ENCODE results near the gene CAPN5. TPM values are rescaled to one million over a fixed set of nuclear protein-coding genes. Genes with fewer than 3 reads are reported as not detected.

Gene CAPN5
- total and polyA plus RNA-seq, 2 of the 8 experiments (the other 6 are each of a cell fraction or from before 2014, with no cell fraction given), result 21.5 to 22.4 TPM

DNA sequence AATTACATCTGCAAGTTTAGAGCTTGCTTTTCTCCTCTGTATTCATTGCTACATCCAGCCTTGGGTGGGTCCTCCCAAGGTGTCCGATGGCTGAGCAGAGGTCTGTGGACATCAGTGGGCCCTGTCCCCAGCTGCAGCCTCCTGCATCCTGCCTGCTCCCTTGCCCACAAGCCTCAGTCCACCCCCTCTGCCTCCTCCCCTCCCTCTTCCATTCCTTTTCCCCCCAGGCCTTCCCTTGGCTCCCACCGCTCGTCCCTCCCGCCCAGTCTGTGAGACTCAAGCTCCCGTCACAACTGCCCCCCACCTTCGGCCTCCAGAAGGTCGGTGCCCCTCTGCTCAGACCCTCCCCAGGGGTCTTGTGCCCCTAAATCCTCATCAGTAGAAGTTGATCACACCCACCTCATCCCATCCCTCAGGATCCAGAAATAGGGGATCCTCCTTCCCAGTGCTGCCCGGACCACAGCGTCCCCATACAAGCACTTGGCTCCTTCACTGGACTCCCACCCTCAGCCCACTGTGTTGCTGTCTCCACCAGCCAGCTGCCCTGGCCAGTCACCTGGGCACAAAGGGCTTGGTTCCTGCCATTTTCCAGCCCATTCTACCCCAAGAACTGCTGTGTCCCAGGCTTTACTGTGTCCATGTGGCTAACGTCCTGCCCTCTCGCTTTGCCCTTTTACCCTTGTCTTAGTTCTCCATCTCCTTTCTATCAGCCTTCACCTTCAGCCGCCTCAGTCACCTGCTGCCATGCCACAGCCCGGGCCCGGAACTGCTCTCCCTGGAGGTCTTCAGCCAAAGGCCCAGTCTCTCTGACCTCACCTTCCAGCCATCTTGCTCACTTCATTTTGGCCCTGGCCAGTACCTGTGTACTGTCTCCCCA lies 33.6 kb downstream of the CAPN5 start:
- H2BK15ac ChIP-seq (ENCODE audit: low read length), result no peak overlapping the region
- no peak overlapping the region for H3K27ac ChIP-seq (ENCODE audit: low read depth, low read length)
- FAIRE-seq, result no peak
- TF ChIP-seq, protein P1, sequence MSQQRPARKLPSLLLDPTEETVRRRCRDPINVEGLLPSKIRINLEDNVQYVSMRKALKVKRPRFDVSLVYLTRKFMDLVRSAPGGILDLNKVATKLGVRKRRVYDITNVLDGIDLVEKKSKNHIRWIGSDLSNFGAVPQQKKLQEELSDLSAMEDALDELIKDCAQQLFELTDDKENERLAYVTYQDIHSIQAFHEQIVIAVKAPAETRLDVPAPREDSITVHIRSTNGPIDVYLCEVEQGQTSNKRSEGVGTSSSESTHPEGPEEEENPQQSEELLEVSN (IDR thresholded peaks at IDR 0.05), result no peak
- TF ChIP-seq MAFK (IDR thresholded peaks at IDR 0.05; ENCODE audit: low read depth, low read length) (no peak), CEBPB (IDR thresholded peaks at IDR 0.05; ENCODE audit: low read depth, low read length) (no peak), KDM5A (IDR thresholded peaks at IDR 0.05; ENCODE audit: low read length) (no peak), SRF (IDR thresholded peaks at IDR 0.05; ENCODE audit: low read depth, low read length) (no peak), BCL11A (IDR thresholded peaks at IDR 0.05; ENCODE audit: low read depth in 2 of 2, low read length in 2 of 2) (no peak), KDM1A (IDR thresholded peaks at IDR 0.05; ENCODE audit: borderline replicate concordance, low read length) (no peak), RBBP5 (IDR thresholded peaks at IDR 0.05; ENCODE audit: borderline replicate concordance, low read depth, low read length) (no peak), HDAC2 (IDR thresholded peaks at IDR 0.05; ENCODE audit: borderline replicate concordance in 1 of 2, low read depth in 2 of 2, low read length in 2 of 2) (no peak)
- TF ChIP-seq, protein P2, sequence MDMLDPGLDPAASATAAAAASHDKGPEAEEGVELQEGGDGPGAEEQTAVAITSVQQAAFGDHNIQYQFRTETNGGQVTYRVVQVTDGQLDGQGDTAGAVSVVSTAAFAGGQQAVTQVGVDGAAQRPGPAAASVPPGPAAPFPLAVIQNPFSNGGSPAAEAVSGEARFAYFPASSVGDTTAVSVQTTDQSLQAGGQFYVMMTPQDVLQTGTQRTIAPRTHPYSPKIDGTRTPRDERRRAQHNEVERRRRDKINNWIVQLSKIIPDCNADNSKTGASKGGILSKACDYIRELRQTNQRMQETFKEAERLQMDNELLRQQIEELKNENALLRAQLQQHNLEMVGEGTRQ (IDR thresholded peaks at IDR 0.05; ENCODE audit: low read length), result no peak

More for the DNA sequence above, 33.6 kb downstream of the CAPN5 start:
- no peaks in the 10 kb centered on the region for H3K4me1 ChIP-seq (replicated peaks in 1 of 4; ENCODE audit: control insufficient read depth in 3 of 4, insufficient read depth in 4 of 4, low read length in 3 of 4)
- no peak overlapping the region for H3K14ac ChIP-seq (ENCODE audit: insufficient read length)
- H3K23me2 ChIP-seq (ENCODE audit: low read depth, low read length), result no peaks in the 10 kb centered on the region
- no peak overlapping the region for H2BK12ac ChIP-seq (ENCODE audit: low read depth, low read length)
- no peak overlapping the region for H3K4me3 ChIP-seq (ENCODE audit: extremely low read depth in 1 of 4, insufficient read depth in 2 of 4, low read depth in 3 of 4, low read length in 4 of 4)
- ChIA-PET CTCF (ENCODE audit: partially characterized antibody) (interaction anchor here (0.8 to 19.1 kb wide), 24 partner anchors 9 to 260 kb away, joined by 3 to 297 read pairs (median 4); partner anchors contain the start of gene CAPN5), POLR2A (ENCODE audit: partially characterized antibody) (interaction anchor here (1.0 kb wide), 1 partner anchor 16 kb away, joined by 3 read pairs; no protein-coding TSS in a partner anchor)
- H3K23ac ChIP-seq (ENCODE audit: insufficient read length), result no peak overlapping the region
- H2BK5ac ChIP-seq (ENCODE audit: low read depth, low read length), result no peak overlapping the region
- 95% methylated on average over 13 of the region's 14 CpGs; no CpG with 5 or more reads in 1 of the 2 experiments for WGBS, 2 experiments (ENCODE audit: extremely low coverage in 1 of 2, insufficient coverage in 1 of 2, insufficient read length in 1 of 2, insufficient replicate concordance in 2 of 2, low coverage in 1 of 2, low lambda C conversion rate in 2 of 2, missing lambda C conversion rate in 1 of 2)
- H3K18ac ChIP-seq (ENCODE audit: extremely low read depth, low read length), result no peak overlapping the region
- no peaks in the 10 kb centered on the region for H3K9me3 ChIP-seq (ENCODE audit: insufficient read depth in 2 of 2, low read depth in 1 of 2, low read length in 1 of 2)
- no peaks in the 10 kb centered on the region for H3K79me2 ChIP-seq (ENCODE audit: control insufficient read depth in 1 of 2, insufficient read depth in 2 of 2, low read length in 2 of 2)
- no peak overlapping the region for H2AFZ ChIP-seq (ENCODE audit: low read length)
- no peak overlapping the region for H3K4me2 ChIP-seq (ENCODE audit: insufficient read depth in 1 of 2, low read depth in 2 of 2, low read length in 2 of 2)
- no peaks in the 10 kb centered on the region for H4K20me1 ChIP-seq (replicated peaks in 1 of 2; ENCODE audit: control insufficient read depth in 1 of 2, insufficient read depth in 2 of 2, low read length in 2 of 2)
- H4K5ac ChIP-seq (ENCODE audit: insufficient read length, low read depth, low read length), result no peak overlapping the region
- H3K36me3 ChIP-seq (ENCODE audit: control insufficient read depth in 2 of 4, insufficient read depth in 4 of 4, low read length in 3 of 4), result no peaks in the 10 kb centered on the region
- no peak overlapping the region for H3K4ac ChIP-seq (replicated peaks; ENCODE audit: insufficient read length, low read depth, low read length)
- H2AK5ac ChIP-seq (ENCODE audit: low read depth, low read length), result no peak overlapping the region; the same call in 1 of the 2 replicates
- no peak overlapping the region for H2BK120ac ChIP-seq (replicated peaks; ENCODE audit: low read depth, low read length)
- no peaks in the 10 kb centered on the region for H3K27me3 ChIP-seq (replicated peaks in 1 of 4; ENCODE audit: control insufficient read depth in 3 of 4, extremely low read depth in 1 of 4, insufficient read depth in 3 of 4, low read length in 3 of 4)
- H3K56ac ChIP-seq (replicated peaks; ENCODE audit: insufficient read length, low read depth, low read length), result no peak overlapping the region
- no peaks in the 10 kb centered on the region for H3K79me1 ChIP-seq (ENCODE audit: low read depth, low read length)
- H3K9ac ChIP-seq (replicated peaks in 1 of 4; ENCODE audit: extremely low read depth in 1 of 4, low read depth in 3 of 4, low read length in 3 of 4), result no peak overlapping the region
- H4K91ac ChIP-seq (replicated peaks; ENCODE audit: insufficient read length, low read length), result no peak overlapping the region
- H4K8ac ChIP-seq (ENCODE audit: extremely low read depth, insufficient read depth, low read length), result no peak overlapping the region
- no peak overlapping the region for H2BK20ac ChIP-seq (ENCODE audit: low read length)
- no peak for DNase-seq (ENCODE audit: low read depth in 1 of 2, low spot score in 2 of 2)
